Stimulated activated CD4-positive, alpha-beta T cell treated with anti-CD3 and anti-CD28 coated beads, Interleukin-1b, Interleukin-23, amount 100 ng/mL, for 24 hours (primary cell): ENCODE results near the gene NT5C1B.
A peak's percentile ranks its signal among the peaks of the same experiment; 100 is the strongest.

Experiments
- DNase-seq, 4 experiments: peaks; one replicate each; pipeline ENCODE4 v3.0.0-alpha.2; 2020; ENCODE audit warnings: low read depth in 4 of 4, low spot score in 1 of 4

NT5C1B gene

GRCh38 chr2:18599509-18600254 lies 10.3 kb upstream of the NT5C1B start:
- no peak for DNase-seq

GRCh38 chr2:18598848-18599484 lies 9.6 kb upstream of the NT5C1B start:
- DNase-seq: no peak

GRCh38 chr2:18597618-18598017 lies 8.2 kb upstream of the NT5C1B start:
- no peak for DNase-seq

GRCh38 chr2:18596993-18597392 lies 7.6 kb upstream of the NT5C1B start:
- DNase-seq: no peak

- DNase-seq: no peak
Measured at GRCh38 chr2:18593496-18593895, 4.1 kb upstream of the NT5C1B start.

GRCh38 chr2:18592372-18592771 lies 3.0 kb upstream of the NT5C1B start:
- DNase-seq: no peak

GRCh38 chr2:18588802-18589201 lies 567 bp downstream of the NT5C1B start:
- DNase-seq: no peak

GRCh38 chr2:18588049-18588448 lies 1.3 kb downstream of the NT5C1B start:
- DNase-seq: no peak

- DNase-seq: no peak
Measured at GRCh38 chr2:18585526-18585925, 3.8 kb downstream of the NT5C1B start.

- DNase-seq: no peak
Measured at GRCh38 chr2:18584608-18584954, 4.8 kb downstream of the NT5C1B start.

- DNase-seq: no peak
Measured at GRCh38 chr2:18583905-18584607, 5.3 kb downstream of the NT5C1B start.

- DNase-seq: no peak
Measured at GRCh38 chr2:18580606-18581005, 8.8 kb downstream of the NT5C1B start.

- no peak for DNase-seq
Measured at GRCh38 chr2:18578033-18578432, 11.3 kb downstream of the NT5C1B start.

- no peak for DNase-seq
Measured at GRCh38 chr2:18566145-18566769, 23.1 kb downstream of the NT5C1B start.

GRCh38 chr2:18560797-18561085 lies 28.6 kb downstream of the NT5C1B start:
- no peak for DNase-seq

GRCh38 chr2:18560031-18560796 lies 29.2 kb downstream of the NT5C1B start, which contains the start of gene RDH14:
RDH14 (minus strand) TSS chr2:18560653; CDS start chr2:18560572, 81 bp downstream.
- peak; percentile 75 to 89 (median 82) for DNase-seq

GRCh38 chr2:18559531-18560030 lies 29.8 kb downstream of the NT5C1B start:
- DNase-seq: no peak

GRCh38 chr2:18558458-18558857 lies 30.9 kb downstream of the NT5C1B start:
- no peak for DNase-seq

- DNase-seq: no peak
Measured at GRCh38 chr2:18557121-18557520, 32.2 kb downstream of the NT5C1B start.

GRCh38 chr2:18552351-18553077 lies 36.9 kb downstream of the NT5C1B start:
- no peak for DNase-seq
